HUES6 (cell line): ENCODE results near the gene TNFSF11.

ENCODE experiments used
- H3K27ac ChIP-seq: 2 replicates; pipeline ENCODE4 v1.7.0; 2013; ENCODE audit warnings: low read depth, mild to moderate bottlenecking, low read length, inconsistent platforms
- H3K27me3 ChIP-seq: 2 replicates; pipeline ENCODE4 v1.6.1; 2013; ENCODE audit warnings: low read length; ENCODE audit not compliant: control insufficient read depth, insufficient read depth
- H3K36me3 ChIP-seq: 2 replicates; pipeline ENCODE4 v1.6.1; 2013; ENCODE audit warnings: low read length; ENCODE audit not compliant: control insufficient read depth, insufficient read depth
- H3K4me1 ChIP-seq: 2 replicates; pipeline ENCODE4 v1.6.1; 2013; ENCODE audit warnings: low read length; ENCODE audit not compliant: control insufficient read depth, insufficient read depth
- H3K4me3 ChIP-seq: 2 replicates; pipeline ENCODE4 v1.5.1; 2013; ENCODE audit warnings: low read depth, low read length
- H3K9ac ChIP-seq: one replicate; pipeline ENCODE4 v1.6.1; 2013; ENCODE audit warnings: mild to moderate bottlenecking, low read length
- H3K9me3 ChIP-seq: 2 replicates; pipeline ENCODE4 v1.6.1; 2013; ENCODE audit warnings: low read depth, low read length; ENCODE audit not compliant: control insufficient read depth, insufficient read depth

Gene TNFSF11

GRCh38 chr13:42612021-42612765, 38.2 kb downstream of the TNFSF11 start:
- Histone ChIP-seq H3K4me3 (no peak overlapping the region), H3K9ac (no peak overlapping the region), H3K4me1 (no peaks in the 10 kb centered on the region), H3K27ac (no peak overlapping the region), H3K36me3 (no peaks in the 10 kb centered on the region), H3K27me3 (no peaks in the 10 kb centered on the region), H3K9me3 (no peaks in the 10 kb centered on the region)

DNA sequence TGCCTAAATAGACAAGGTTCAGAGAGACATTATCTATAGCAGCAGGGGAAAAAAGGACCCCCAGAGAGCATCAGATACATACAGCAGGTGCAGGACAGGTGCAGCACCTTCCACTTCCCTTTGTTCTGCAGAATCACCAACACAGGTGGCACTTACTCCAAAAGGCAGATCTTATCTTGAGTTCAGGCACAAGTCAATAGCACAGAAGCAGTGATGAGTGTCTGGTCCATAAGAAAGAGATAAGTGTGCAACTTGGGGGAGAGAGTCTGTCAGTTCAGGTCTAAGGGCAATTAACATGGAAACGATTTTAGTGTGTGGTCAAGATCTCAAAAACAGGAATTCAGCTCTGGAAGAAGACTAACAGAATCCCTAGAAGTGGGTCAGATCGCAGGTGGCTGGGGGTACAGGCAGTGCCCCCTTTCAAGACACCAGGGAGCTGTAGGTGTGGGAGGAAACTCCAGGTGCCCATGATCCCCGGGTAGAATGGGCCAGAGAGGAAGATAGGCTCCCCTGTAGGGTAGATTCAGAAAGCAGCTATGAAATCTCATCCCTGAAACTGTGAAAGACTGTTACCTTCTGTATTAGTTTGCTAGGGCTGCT, 40.6 kb downstream of the TNFSF11 start:
- Histone ChIP-seq H3K36me3 (no peaks in the 10 kb centered on the region), H3K27ac (no peak overlapping the region), H3K9me3 (no peaks in the 10 kb centered on the region), H3K4me1 (0 out of 2 replicates have a peak, but pooled peaks cover 5% of the 10 kb centered on the region), H3K27me3 (no peaks in the 10 kb centered on the region), H3K4me3 (no peak overlapping the region), H3K9ac (no peak overlapping the region)

- H3K36me3 ChIP-seq = no peaks in the 10 kb centered on the region
- no peak overlapping the region for H3K9ac ChIP-seq
- H3K4me3 ChIP-seq = no peak overlapping the region
- no peaks in the 10 kb centered on the region for H3K9me3 ChIP-seq
- H3K4me1 ChIP-seq = 0 out of 2 replicates have a peak, but pooled peaks cover 5% of the 10 kb centered on the region
- no peak overlapping the region for H3K27ac ChIP-seq
- H3K27me3 ChIP-seq = no peaks in the 10 kb centered on the region
Observed at GRCh38 chr13:42615691-42616090, 41.7 kb downstream of the TNFSF11 start.

DNA sequence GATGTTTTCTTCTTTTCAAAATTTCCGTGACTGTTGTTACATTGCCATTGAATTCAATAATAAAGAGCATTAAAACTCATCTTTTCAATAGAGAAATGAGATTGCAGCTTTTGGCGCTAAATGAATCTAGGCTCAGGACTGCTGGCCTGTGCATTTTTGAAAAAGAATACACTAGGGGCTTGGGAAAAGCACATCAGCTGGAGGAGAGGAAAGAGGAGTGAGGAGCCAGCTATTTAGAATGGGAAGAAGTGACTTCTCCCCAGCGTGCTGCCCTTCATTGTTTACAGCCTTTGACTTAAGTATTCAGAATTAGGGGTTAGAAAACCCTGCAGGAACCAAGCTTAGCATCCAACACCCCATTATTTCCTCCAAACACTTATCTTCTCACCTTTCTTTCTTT, 43.3 kb downstream of the TNFSF11 start:
- Histone ChIP-seq H3K27me3 (no peaks in the 10 kb centered on the region), H3K4me1 (0 out of 2 replicates have a peak, but pooled peaks cover 5% of the 10 kb centered on the region), H3K4me3 (no peak overlapping the region)

DNA sequence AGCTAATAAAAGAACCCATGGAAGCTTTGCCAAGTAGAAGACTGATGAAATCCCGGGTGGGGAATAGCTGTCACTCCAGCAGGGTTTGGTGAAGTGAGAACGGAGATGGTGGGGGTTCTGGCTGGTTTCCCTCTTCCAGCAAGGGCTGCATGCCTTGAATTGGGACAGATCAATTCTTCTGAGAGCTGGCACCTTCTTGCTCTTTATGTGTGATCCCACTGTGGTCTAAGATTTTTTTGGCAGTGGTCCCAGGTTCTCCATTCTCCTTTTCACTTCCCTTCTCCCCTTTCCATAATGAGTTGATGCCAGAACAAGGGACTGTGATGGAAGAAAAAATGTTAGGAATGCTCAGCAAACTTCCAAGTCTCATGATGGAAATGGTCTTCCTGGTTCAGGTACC, 50.0 kb downstream of the TNFSF11 start:
- Histone ChIP-seq H3K27ac (no peak overlapping the region), H3K4me1 (0 out of 2 replicates have a peak, but pooled peaks cover 3% of the 10 kb centered on the region), H3K4me3 (no peak overlapping the region), H3K9me3 (no peaks in the 10 kb centered on the region), H3K36me3 (no peaks in the 10 kb centered on the region), H3K9ac (no peak overlapping the region), H3K27me3 (no peaks in the 10 kb centered on the region)

More for the DNA sequence above, 43.3 kb downstream of the TNFSF11 start:
- H3K27ac ChIP-seq = no peak overlapping the region
- no peaks in the 10 kb centered on the region for H3K9me3 ChIP-seq
- H3K36me3 ChIP-seq = no peaks in the 10 kb centered on the region
- H3K9ac ChIP-seq = no peak overlapping the region

DNA sequence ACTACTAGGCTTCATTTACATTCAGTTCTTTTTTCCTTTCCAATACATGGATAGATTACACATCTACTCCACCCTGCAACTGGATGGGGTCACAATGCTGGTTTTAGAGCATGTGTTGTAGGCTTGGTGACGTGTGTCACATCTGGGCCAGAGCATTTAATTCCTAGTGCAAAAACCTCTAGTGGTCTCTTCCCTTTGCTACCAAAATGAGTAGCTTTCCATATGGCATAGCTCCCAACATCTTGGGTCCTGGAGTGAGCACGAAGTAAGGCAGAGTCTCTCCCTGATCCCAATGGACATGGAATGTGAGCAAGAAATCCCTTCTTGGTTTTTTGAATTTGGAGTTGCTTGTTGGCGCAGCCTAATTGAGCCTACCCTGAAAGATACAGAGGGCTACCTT, 51.7 kb downstream of the TNFSF11 start:
- Histone ChIP-seq H3K9me3 (no peaks in the 10 kb centered on the region), H3K27me3 (no peaks in the 10 kb centered on the region), H3K4me1 (no peaks in the 10 kb centered on the region), H3K36me3 (no peaks in the 10 kb centered on the region), H3K4me3 (no peak overlapping the region), H3K27ac (no peak overlapping the region), H3K9ac (no peak overlapping the region)

DNA sequence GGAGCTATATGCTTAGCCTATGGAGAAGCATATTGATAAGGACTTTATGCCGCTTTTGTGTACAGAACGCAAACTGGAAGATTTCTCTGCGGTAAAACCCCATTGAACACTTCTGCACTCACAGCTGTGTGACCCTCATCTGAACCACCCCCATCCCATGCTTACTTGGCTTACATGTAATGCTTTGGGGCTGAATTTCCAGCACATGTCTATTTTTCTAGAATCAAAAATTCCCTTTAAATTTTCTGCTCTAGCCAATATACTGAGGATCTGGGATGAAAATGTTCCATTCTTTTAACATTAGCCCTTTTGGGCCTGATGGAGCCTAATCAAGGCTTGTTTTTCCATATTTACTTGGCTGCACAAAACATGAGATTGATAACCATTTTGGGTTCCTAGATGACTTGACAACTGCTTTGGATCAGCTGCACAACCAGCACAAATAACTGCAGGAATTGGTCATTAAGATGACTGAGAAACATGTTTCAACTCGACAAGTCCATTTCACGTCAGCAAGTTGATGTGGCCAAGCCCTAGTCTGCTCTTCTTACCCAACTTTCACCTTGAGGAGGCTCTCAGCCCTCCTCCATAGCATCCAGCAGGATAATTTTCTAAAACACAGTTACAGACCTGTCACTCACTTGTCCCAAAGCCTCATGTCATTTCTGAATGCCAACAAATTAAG, 52.4 kb downstream of the TNFSF11 start:
- no peaks in the 10 kb centered on the region for H3K4me1 ChIP-seq

DNA sequence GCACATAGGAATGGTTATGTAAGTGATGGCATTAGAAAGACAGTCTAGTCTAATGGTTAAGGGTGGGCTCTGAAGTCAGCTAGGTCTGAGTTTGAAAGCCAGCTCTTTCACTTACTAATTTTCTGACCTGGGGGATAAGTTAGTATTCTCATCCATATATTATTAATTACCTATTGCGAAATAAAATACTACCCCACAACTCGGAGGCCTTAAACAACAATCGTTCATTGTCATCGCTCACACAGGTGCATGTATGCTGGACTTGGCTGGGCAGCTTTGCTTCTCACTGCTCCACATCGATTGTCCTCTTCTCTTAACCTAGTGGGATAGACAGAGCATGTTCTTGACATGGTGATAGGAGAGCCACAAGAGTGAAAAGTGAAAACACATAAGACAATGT, 54.7 kb downstream of the TNFSF11 start:
- Histone ChIP-seq H3K9ac (no peak overlapping the region), H3K36me3 (no peaks in the 10 kb centered on the region), H3K27ac (no peak overlapping the region), H3K27me3 (no peaks in the 10 kb centered on the region), H3K4me3 (no peak overlapping the region), H3K9me3 (no peaks in the 10 kb centered on the region), H3K4me1 (no peaks in the 10 kb centered on the region)

More for the DNA sequence above, 52.4 kb downstream of the TNFSF11 start:
- Histone ChIP-seq H3K36me3 (no peaks in the 10 kb centered on the region), H3K27me3 (no peaks in the 10 kb centered on the region), H3K27ac (no peak overlapping the region), H3K4me3 (no peak overlapping the region), H3K9me3 (no peaks in the 10 kb centered on the region), H3K9ac (no peak overlapping the region)

DNA sequence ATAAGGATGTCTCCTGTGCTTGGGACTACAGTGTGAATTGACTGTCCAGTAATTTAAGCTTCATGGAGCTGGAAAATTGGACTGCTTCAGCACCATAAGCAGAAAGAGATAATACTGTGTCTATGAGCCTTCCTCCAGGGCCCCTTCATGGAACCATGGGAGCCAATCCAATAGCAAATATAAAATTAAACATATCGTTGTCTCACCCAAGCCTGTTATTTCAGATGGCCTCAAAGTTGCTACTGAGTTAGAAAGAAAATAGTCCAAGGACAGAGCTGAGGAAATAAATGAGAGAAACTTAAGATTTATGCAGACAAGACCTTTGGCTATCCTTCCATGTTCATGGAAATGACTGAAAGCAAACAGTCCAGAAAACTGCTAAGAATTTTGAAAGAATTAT, 57.2 kb downstream of the TNFSF11 start:
- no peaks in the 10 kb centered on the region for H3K9me3 ChIP-seq
- no peak overlapping the region for H3K27ac ChIP-seq
- H3K9ac ChIP-seq = no peak overlapping the region
- H3K36me3 ChIP-seq = no peaks in the 10 kb centered on the region
- H3K4me1 ChIP-seq = no peaks in the 10 kb centered on the region
- no peaks in the 10 kb centered on the region for H3K27me3 ChIP-seq
- H3K4me3 ChIP-seq = no peak overlapping the region

DNA sequence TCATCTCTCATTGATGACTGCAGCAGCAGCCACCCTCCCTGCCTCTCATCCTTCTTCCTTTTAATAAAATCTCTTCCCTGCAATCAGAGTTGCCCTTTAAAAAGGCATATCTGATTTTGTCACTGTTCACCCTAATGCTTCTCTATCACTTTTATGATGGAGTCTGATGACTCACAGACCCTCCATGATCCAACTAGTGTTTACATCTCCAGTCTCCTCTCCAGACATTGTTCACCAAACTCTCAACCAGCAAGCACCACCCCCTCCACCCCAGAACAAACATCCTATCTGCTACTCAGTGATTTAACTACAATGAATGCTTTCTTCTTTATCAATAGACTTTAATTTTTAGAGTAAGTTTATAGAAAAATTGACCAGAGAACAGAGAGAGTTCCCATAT, 59.5 kb downstream of the TNFSF11 start:
- H3K36me3 ChIP-seq = no peaks in the 10 kb centered on the region
- no peaks in the 10 kb centered on the region for H3K9me3 ChIP-seq
- H3K27ac ChIP-seq = no peak overlapping the region
- no peaks in the 10 kb centered on the region for H3K4me1 ChIP-seq
- no peak overlapping the region for H3K9ac ChIP-seq
- no peak overlapping the region for H3K4me3 ChIP-seq
- H3K27me3 ChIP-seq = no peaks in the 10 kb centered on the region

GRCh38 chr13:42638101-42638500, 64.1 kb downstream of the TNFSF11 start:
- no peak overlapping the region for H3K27ac ChIP-seq
- no peak overlapping the region for H3K4me3 ChIP-seq
- H3K4me1 ChIP-seq = no peaks in the 10 kb centered on the region
- H3K27me3 ChIP-seq = no peaks in the 10 kb centered on the region
- no peak overlapping the region for H3K9ac ChIP-seq
- peaks cover 2% of the 10 kb centered on the region; the same call in 1 of the 2 replicates for H3K9me3 ChIP-seq
- H3K36me3 ChIP-seq = no peaks in the 10 kb centered on the region
